SH-SY5Y (cell line): ENCODE data around the gene ATG3.

Experiments used
- GATA2 ChIP-seq: IDR thresholded peaks from 2 replicates; pipeline ENCODE4 v1.6.1; 2011; ENCODE audit warnings: mild to moderate bottlenecking, low read depth, low read length
- GATA3 ChIP-seq: IDR thresholded peaks from 2 replicates; pipeline ENCODE4 v1.6.1; 2011; ENCODE audit warnings: low read depth, mild to moderate bottlenecking, low read length, moderate library complexity

DNA sequence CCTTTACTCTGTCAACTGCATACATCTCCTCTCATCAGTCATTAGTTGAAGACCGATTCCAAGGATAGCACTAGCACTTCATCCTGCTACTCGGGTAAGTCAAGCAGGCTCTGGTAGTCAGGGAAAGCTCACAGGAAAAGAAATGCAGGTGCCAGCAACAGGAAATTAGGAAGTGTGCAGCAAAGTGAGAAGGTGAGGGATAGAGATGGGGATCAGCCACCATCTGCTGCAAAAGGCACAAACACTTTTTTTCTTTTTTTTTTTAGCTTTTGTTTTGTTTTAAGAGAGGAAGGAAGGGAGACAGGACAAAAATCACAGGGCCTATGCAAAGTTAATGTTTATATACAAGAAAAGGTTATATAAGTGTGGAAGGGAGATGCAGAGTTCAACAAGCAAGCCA lies 53.5 kb downstream of the ATG3 start:
- TF ChIP-seq GATA2 = no peak
- TF ChIP-seq GATA3 = no peak
